Activated T-cell treated with anti-CD3 and anti-CD28 coated beads for 1 hour (primary cell): ENCODE measurements around the gene TRIM46.
A peak's percentile ranks its signal among the peaks of the same experiment; 100 is the strongest.

Experiments
- DNase-seq: peaks from one replicate; pipeline ENCODE4 v3.0.0-alpha.2; 2020; ENCODE audit warnings: low read depth

Gene TRIM46

DNA sequence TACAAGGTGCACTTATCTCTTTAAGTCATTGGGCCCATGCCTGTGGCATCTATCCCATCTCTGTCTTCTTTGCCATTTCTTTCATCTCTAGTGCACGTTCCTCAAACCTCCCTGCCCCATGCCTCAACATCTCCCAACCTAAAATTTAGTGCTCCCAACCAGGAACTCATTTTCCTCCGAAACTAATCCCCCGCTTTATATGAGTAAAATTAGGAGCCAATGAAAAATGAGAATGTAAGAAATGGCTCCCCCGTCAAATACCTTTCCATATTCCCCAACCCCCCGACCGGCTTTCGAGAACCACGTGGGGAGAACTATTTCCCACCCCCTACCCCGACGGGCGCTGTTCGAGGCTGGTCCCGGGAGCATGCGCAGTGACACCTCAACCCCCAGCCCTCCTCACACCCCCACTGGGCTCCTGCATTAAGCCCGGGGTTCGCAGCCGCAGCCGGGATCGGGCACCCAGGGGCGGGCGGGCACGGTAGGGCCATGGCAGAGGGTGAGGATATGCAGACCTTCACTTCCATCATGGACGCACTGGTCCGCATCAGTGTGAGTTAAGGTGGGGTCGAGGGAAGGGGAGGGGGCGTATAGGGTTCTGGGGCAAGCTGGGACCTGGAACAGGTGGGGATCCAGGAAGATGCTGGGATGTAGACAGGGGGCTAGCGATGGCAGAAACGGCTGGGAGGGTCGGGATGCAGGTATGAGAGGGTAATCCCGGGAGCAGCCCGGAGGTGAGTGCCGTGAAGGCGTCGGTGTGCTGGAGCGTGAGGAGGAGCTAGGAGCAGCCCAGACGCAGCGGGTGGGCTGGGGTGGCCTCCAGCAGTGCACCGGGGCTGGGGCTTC lies at the start of gene TRIM46:
Gene TRIM46, plus strand, starts transcription at position 372 of the 846 bp plus-strand sequence. Its CDS starts 118 bp downstream, at position 490.
- peak; percentile 48 for DNase-seq

- no peak for DNase-seq
These were observed 48.9 kb upstream of the TRIM46 start for GRCh38 chr1:155124503-155125463.

DNA sequence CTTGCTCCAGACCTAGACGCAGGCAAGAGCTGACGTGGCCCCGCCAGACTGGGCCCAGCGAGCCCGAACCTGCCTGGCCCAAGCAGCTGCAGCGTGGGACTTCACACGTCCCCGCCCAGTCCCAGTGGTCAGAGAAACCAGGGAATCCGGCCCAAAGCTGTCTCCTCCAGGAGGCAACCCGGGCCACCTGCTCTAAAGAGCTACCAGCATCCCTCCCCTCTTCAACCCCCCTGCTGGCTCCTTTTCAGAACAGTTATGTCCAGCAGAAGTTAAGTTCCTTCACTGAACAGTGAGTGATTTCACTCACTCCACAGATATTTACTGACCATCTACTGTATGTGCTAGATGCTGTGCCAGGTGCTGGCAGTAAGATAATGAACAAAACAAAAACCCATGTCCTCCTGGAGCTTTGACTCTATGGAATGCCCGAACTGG lies 48.1 kb upstream of the TRIM46 start:
- no peak for DNase-seq

GRCh38 chr1:155125946-155126555 lies 47.6 kb upstream of the TRIM46 start:
- DNase-seq = no peak

- DNase-seq = peak; percentile 17
These were observed 47.0 kb upstream of the TRIM46 start for GRCh38 chr1:155126556-155127104.

DNA sequence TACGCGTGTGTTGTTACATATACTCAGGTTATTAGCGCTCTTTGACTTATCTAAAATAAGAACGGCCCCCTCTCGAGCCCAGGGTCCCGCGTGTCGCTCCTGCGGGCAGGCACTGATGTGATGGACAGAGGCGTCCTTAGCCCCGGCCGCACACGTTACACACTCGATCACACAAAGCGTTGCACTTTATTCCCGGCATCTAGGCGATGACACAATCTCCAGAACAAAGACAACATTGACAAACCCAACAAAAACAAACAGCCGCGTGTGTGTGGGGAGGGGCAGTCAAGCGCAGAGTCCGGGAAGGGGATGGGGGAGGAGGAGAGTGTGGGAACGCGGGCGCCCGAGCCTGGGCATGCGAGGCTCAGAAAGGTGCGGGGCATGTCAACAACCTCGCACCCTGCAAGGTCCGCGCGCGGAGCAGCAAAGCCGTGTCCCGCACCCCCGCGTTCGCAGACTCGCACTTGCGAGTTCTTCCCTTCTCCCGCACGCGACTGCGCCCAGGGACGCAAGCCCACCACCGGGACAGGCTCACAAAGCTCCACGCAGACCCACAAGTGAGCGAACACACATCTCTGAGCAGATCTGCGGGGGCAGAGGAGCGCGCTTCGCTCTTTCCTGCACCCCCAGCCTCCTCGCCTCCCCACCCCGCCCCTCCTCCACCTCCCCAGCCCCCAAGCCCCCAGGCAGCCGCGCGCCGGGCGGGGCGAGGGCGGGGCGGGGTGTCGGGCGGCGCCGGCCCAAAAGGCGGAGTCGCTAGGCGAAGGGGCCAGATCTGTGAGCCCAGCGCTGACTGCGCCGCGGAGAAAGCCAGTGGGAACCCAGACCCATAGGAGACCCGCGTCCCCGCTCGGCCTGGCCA lies 46.3 kb upstream of the TRIM46 start, which contains the start of gene EFNA1:
Gene EFNA1, plus strand, starts transcription at position 772 of the 862 bp plus-strand sequence. CDS start 102 bp downstream, outside the sequence.
- DNase-seq = peak; percentile 17

GRCh38 chr1:155127967-155128754 lies 45.5 kb upstream of the TRIM46 start:
- no peak for DNase-seq

- DNase-seq = no peak
These were observed 44.7 kb upstream of the TRIM46 start for GRCh38 chr1:155128755-155129473.

DNA sequence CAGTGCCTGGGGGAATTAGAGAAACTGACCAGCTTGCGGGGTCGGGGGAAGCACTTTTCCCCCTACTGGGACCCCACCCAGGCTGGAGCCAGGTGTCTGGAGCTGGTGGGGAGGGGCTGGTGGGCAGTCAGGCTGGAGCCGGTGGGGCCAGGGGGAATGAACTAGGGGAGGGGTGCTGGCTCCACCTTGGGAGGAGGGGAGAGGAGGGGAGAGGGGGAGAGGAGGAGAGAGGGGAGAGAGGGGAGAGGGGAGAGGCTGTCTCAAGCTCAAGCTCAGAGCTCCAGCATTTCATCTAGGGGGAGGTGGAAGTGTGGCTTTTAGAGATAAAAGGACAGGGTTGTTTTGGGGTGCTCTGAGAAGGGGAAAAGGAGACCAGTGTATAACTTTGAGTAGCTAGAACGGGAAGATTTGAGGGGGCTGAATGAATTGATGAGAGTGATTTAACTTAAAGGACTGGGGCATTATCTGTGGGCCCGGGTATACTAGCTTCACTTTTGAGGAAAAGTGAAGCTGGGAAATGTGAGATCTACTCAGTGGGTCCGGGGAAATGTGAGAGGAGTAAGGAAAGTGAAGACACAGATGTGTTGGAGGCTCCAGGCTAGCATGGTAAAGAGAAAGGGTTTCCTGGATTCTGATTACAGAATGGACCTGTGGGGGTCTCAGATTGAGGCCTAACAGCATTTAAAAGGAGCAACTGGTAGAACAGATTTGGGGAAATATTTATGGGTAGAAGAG lies 43.2 kb upstream of the TRIM46 start:
- DNase-seq = no peak

- no peak for DNase-seq
These were observed 42.4 kb upstream of the TRIM46 start for GRCh38 chr1:155131285-155131684.

GRCh38 chr1:155131856-155132255 lies 41.8 kb upstream of the TRIM46 start:
- no peak for DNase-seq

- no peak for DNase-seq
These were observed 39.8 kb upstream of the TRIM46 start for GRCh38 chr1:155133799-155134281.

DNA sequence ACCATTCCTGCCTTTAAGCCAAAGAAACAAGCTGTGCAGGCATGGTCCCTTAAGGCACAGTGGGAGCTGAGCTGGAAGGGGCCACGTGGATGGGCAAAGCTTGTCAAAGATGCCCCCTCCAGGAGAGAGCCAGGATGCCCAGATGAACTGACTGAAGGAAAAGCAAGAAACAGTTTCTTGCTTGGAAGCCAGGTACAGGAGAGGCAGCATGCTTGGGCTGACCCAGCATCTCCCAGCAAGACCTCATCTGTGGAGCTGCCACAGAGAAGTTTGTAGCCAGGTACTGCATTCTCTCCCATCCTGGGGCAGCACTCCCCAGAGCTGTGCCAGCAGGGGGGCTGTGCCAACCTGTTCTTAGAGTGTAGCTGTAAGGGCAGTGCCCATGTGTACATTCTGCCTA lies 39.3 kb upstream of the TRIM46 start:
- DNase-seq = no peak

GRCh38 chr1:155134880-155135414 lies 38.7 kb upstream of the TRIM46 start:
- DNase-seq = peak; percentile 14

DNA sequence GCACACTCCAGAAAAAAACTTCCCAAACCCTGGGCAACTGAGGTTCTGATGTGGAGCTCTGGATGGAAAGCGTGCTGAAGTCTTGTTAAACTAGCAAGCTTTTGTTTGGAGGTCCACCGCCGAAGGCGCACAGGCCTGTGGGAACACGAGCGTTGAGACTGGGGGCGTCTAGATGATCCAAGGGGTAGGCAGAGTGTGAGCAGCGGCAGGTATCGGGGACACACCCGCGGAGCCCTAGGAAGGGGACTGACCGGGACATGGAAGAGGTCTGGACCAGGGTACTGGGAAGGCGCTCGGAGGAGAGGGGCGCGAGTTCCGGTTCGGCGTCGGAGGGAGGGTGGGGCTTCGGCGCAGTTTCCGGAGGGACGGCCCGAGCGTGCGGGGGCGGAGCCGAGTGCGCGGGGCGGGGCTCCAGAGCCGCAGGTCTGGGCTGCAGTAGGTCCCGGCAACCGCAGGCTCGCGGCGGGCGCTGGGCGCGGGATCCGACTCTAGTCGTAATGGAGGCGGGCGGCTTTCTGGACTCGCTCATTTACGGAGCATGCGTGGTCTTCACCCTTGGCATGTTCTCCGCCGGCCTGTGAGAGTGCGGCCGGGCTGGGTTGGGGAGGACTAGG lies 38.1 kb upstream of the TRIM46 start, which contains the start of gene SLC50A1:
Gene SLC50A1, plus strand, starts transcription at position 438 of the 614 bp plus-strand sequence. Its CDS starts 60 bp downstream, at position 498.
- DNase-seq = peak; percentile 84

- no peak for DNase-seq
These were observed 36.9 kb upstream of the TRIM46 start for GRCh38 chr1:155136748-155137147.

DNA sequence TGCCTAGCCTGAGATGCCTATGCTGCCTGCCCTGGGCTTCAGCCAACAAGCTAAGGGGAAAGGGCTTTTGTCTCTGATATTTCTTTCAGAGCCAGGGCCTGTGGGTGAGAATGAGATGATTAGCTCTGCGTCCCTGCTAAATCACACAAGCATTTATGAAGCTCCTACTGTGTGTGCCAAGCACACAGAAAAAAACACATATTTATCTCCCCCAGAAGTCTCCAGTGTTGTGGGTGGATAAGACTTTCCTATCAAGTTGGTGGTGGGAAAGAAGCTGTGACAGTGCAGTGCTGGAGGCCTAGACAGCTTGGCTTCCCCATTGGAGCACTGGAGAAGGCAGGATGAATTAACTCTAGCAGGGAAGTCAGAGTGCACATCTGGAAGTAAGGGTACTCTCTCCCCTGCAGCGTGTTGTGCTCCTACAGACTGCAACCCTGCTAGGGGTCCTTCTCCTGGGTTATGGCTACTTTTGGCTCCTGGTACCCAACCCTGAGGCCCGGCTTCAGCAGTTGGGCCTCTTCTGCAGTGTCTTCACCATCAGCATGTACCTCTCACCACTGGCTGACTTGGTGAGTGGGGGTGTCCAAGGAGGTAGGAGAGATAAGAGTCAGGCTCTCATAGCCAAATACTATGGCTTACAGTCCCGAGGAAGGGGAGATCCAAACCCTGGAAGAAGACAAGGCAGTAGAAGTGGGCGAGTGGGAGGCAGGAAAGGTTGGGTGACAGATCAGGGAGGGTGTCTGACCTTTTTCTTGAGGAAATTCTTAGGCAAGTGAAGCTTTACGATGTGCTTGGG lies 36.3 kb upstream of the TRIM46 start:
- no peak for DNase-seq
